22Rv1 (cell line): ENCODE measurements around the gene ZNF318.

Experiments
- ZFX ChIP-seq: fragments of 450-650 bp; IDR thresholded peaks from 2 replicates; pipeline ENCODE4 v1.6.1; 2017; ENCODE audit warnings: antibody characterized with exemption, borderline replicate concordance
- TF ChIP-seq, protein P1 (sequence below): fragments of 450-650 bp; IDR thresholded peaks from 2 replicates; pipeline ENCODE4 v1.5.1; 2017; ENCODE audit warnings: mild to moderate bottlenecking

DNA sequence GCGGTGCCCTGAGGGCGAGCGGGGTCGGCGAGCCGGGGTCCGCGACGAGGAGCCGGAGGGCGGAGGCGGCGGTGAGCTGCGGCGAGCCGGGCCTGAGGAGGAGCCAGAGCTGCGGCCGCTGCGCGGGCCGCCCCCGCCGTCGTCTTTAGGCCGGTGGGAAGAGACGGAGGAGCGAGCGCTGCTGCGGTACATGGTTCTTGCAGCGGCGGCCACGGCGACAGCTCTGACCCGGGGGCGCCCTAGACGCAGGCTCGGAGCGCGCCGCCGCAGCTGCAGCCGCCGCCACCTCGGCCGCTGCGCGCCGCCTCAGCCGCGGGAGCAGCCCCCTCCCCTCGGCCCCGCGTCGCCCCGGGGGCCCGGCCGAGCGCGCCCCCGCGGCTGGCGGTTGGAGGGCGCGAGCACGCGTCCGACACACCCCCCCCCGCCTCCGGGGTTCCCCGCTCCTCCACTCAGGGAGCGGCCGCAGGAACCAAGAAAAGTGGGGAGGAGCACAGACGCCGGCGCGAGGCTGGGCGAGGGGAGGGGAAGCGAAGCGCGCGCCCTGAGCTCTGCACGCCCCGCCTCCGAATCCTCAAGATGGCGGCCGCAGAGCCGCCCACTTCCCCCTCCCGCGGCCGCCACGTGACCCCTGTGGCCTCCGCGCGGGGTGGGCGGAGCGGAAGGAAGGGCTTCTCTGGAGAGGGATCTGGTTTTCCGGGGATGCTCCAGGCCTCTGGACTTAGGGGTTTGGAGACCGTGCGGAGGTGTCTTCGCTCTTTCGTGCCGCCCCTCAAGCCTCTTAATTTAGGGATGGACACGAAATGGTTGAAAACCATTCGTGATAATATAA is at the start of gene ZNF318:
- TF ChIP-seq, protein P1, sequence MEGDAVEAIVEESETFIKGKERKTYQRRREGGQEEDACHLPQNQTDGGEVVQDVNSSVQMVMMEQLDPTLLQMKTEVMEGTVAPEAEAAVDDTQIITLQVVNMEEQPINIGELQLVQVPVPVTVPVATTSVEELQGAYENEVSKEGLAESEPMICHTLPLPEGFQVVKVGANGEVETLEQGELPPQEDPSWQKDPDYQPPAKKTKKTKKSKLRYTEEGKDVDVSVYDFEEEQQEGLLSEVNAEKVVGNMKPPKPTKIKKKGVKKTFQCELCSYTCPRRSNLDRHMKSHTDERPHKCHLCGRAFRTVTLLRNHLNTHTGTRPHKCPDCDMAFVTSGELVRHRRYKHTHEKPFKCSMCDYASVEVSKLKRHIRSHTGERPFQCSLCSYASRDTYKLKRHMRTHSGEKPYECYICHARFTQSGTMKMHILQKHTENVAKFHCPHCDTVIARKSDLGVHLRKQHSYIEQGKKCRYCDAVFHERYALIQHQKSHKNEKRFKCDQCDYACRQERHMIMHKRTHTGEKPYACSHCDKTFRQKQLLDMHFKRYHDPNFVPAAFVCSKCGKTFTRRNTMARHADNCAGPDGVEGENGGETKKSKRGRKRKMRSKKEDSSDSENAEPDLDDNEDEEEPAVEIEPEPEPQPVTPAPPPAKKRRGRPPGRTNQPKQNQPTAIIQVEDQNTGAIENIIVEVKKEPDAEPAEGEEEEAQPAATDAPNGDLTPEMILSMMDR: no peak
- TF ChIP-seq ZFX: no peak
